ENCODE data around the gene WBP2NL.
A peak's percentile ranks its signal among the peaks of the same experiment; 100 is the strongest.

Gene WBP2NL

DNA sequence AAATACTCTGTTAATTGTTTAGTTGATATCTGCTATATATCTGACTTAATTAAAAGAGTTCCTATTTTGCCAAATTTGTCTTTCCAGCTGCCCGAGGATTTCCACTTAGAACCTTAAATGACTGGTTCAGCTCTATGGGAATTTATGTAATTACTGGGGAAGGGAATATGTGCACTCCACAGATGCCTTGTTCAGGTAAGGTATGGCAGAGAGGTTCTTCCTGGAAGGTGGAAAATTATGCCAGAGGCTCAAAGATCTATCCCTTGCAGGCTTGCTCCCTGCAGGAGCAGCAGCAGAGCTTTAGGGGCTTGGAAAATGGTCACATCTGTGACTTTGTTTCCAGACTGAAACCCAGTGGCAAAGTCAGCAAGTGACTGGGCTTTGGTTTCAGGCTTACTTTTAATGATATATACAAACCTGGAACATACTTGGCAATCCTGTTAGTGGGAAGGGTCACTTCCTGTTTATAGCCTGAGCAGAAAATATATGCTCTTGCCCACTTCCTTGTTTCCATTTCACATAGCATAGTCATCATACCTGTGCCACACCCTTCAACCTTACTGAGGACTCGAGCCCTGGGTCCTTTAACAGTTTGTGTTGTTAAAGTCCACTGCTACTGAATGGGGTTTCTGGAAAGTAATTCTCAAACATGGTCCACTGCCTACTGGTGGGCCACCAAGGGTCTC is 23.7 kb downstream of the WBP2NL start:
- no peak for TF ChIP-seq GABPA (IDR thresholded peaks at IDR 0.05; ENCODE audit: low read depth)
- no peak for TF ChIP-seq POLR2AphosphoS5 (IDR thresholded peaks at IDR 0.05; ENCODE audit: low read depth)
- peak; percentile 92 for TF ChIP-seq SPI1 (IDR thresholded peaks at IDR 0.05; ENCODE audit: borderline replicate concordance, low read depth)
- TF ChIP-seq, protein P1, sequence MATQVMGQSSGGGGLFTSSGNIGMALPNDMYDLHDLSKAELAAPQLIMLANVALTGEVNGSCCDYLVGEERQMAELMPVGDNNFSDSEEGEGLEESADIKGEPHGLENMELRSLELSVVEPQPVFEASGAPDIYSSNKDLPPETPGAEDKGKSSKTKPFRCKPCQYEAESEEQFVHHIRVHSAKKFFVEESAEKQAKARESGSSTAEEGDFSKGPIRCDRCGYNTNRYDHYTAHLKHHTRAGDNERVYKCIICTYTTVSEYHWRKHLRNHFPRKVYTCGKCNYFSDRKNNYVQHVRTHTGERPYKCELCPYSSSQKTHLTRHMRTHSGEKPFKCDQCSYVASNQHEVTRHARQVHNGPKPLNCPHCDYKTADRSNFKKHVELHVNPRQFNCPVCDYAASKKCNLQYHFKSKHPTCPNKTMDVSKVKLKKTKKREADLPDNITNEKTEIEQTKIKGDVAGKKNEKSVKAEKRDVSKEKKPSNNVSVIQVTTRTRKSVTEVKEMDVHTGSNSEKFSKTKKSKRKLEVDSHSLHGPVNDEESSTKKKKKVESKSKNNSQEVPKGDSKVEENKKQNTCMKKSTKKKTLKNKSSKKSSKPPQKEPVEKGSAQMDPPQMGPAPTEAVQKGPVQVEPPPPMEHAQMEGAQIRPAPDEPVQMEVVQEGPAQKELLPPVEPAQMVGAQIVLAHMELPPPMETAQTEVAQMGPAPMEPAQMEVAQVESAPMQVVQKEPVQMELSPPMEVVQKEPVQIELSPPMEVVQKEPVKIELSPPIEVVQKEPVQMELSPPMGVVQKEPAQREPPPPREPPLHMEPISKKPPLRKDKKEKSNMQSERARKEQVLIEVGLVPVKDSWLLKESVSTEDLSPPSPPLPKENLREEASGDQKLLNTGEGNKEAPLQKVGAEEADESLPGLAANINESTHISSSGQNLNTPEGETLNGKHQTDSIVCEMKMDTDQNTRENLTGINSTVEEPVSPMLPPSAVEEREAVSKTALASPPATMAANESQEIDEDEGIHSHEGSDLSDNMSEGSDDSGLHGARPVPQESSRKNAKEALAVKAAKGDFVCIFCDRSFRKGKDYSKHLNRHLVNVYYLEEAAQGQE (IDR thresholded peaks at IDR 0.05; ENCODE audit: insufficient replicate concordance, low read depth): no peak
- TF ChIP-seq, protein P2, sequence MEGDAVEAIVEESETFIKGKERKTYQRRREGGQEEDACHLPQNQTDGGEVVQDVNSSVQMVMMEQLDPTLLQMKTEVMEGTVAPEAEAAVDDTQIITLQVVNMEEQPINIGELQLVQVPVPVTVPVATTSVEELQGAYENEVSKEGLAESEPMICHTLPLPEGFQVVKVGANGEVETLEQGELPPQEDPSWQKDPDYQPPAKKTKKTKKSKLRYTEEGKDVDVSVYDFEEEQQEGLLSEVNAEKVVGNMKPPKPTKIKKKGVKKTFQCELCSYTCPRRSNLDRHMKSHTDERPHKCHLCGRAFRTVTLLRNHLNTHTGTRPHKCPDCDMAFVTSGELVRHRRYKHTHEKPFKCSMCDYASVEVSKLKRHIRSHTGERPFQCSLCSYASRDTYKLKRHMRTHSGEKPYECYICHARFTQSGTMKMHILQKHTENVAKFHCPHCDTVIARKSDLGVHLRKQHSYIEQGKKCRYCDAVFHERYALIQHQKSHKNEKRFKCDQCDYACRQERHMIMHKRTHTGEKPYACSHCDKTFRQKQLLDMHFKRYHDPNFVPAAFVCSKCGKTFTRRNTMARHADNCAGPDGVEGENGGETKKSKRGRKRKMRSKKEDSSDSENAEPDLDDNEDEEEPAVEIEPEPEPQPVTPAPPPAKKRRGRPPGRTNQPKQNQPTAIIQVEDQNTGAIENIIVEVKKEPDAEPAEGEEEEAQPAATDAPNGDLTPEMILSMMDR (IDR thresholded peaks at IDR 0.05; ENCODE audit: insufficient read depth, low read length): no peak
- no peaks in the 10 kb centered on the region for H3K27me3 ChIP-seq (ENCODE audit: insufficient read depth, poor library complexity, severe bottlenecking)
- no peak overlapping the region for H3K4me3 ChIP-seq (replicated peaks; ENCODE audit: insufficient read depth, low read length)
- no peak overlapping the region for H3K27ac ChIP-seq (replicated peaks)
- peak in 1 of 2 experiments; percentile 7 for DNase-seq (ENCODE audit: low read depth in 1 of 2, low spot score in 1 of 2)

DNA sequence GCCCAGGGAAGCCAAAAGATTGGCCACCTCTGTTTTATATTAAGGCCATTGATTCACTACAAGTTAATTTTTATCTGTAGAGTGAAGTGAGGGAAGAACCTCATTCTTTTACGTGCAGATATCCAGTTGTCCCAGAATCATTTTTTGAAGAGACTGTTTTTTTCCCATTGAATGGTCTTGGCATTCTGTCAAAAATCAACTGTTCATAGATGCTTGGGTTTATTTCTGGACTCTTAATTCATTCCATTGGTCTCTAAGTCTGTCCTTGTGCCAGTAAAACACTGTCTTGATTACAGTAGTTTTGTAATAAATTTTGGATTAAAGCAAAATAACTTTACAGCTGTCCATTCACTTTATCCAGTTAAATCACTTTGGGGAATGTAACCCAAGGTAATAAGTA is 26.8 kb downstream of the WBP2NL start:
- no peaks in the 10 kb centered on the region for H3K27me3 ChIP-seq (ENCODE audit: insufficient read depth, poor library complexity, severe bottlenecking)
- TF ChIP-seq, protein P1 (IDR thresholded peaks at IDR 0.05; ENCODE audit: insufficient replicate concordance, low read depth): no peak
- TF ChIP-seq GABPA (IDR thresholded peaks at IDR 0.05; ENCODE audit: low read depth) (no peak), POLR2AphosphoS5 (IDR thresholded peaks at IDR 0.05; ENCODE audit: low read depth) (no peak), SPI1 (IDR thresholded peaks at IDR 0.05; ENCODE audit: borderline replicate concordance, low read depth) (no peak)
- TF ChIP-seq, protein P2 (IDR thresholded peaks at IDR 0.05; ENCODE audit: insufficient read depth, low read length): no peak
- DNase-seq (ENCODE audit: low read depth in 1 of 2, low spot score in 1 of 2): no peak

DNA sequence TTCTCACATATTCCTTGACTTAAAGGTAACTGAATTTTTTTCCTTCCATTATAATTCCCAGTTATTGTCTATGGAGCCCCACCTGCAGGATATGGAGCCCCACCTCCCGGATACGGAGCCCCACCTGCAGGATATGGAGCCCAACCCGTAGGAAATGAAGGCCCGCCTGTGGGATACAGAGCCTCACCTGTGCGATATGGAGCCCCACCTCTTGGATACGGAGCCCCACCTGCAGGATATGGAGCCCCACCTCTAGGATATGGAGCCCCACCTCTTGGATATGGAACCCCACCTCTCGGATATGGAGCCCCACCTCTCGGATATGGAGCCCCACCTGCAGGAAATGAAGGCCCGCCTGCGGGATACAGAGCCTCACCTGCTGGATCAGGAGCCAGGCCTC is 28.1 kb downstream of the WBP2NL start:
- Histone ChIP-seq H3K27ac (replicated peaks) (no peak overlapping the region), H3K27me3 (ENCODE audit: insufficient read depth, poor library complexity, severe bottlenecking) (no peaks in the 10 kb centered on the region), H3K4me3 (replicated peaks; ENCODE audit: insufficient read depth, low read length) (no peak overlapping the region)
- no peak for DNase-seq (ENCODE audit: low read depth in 1 of 2, low spot score in 1 of 2)
- TF ChIP-seq, protein P1 (IDR thresholded peaks at IDR 0.05; ENCODE audit: insufficient replicate concordance, low read depth): no peak
- TF ChIP-seq SPI1 (IDR thresholded peaks at IDR 0.05; ENCODE audit: borderline replicate concordance, low read depth) (no peak), POLR2AphosphoS5 (IDR thresholded peaks at IDR 0.05; ENCODE audit: low read depth) (no peak), GABPA (IDR thresholded peaks at IDR 0.05; ENCODE audit: low read depth) (no peak)
- TF ChIP-seq, protein P2 (IDR thresholded peaks at IDR 0.05; ENCODE audit: insufficient read depth, low read length): no peak

More for the DNA sequence above, 26.8 kb downstream of the WBP2NL start:
- Histone ChIP-seq H3K27ac (replicated peaks) (no peak overlapping the region), H3K4me3 (replicated peaks; ENCODE audit: insufficient read depth, low read length) (no peak overlapping the region)
